SK-N-SH (cell line): ENCODE data around the gene RNF126. TPM values are rescaled to one million over a fixed set of nuclear protein-coding genes. Genes with fewer than 3 reads are reported as not detected.
A peak's percentile ranks its signal among the peaks of the same experiment; 100 is the strongest.

Source experiments
- CTCF ChIA-PET: fragments of 300-600, 350-600 bp; formaldehyde crosslinking; extraction: SDS; loops from one replicate; lab custom pipeline; 2021; lab: Yijun Ruan, JAX
- POLR2A ChIA-PET: fragments of 350-600 bp; sonication (Branson Sonifier 250); formaldehyde crosslinking; extraction: SDS; loops from one replicate; lab custom pipeline; 2020; ENCODE audit warnings: antibody characterized with exemption, inconsistent platforms; lab: Yijun Ruan, JAX
- DNase-seq: peaks from one replicate; pipeline ENCODE4 v3.0.0; 2012
- H2AFZ ChIP-seq: fragments of 200-600 bp; sonication (generic); 2 replicates; pipeline ENCODE4 v1.8.1; 2016; ENCODE audit warnings: antibody characterized with exemption, mild to moderate bottlenecking, low read depth
- H3F3A ChIP-seq: fragments of 200-600 bp; sonication (generic); replicated peaks from 2 replicates; pipeline ENCODE3; 2016; ENCODE audit warnings: antibody characterized with exemption, mild to moderate bottlenecking; ENCODE audit not compliant: insufficient read depth
- H3K27ac ChIP-seq, 2 experiments: fragments of 200-500 bp in 1 of 2; fragments of 200-600 bp in 1 of 2; sonication (Bioruptor generic) in 1 of 2; sonication (generic), shearing (Covaris generic) in 1 of 2; 2 replicates each; pipeline versions ENCODE4 v1.5.1 to v1.6.1; 2014 to 2016; ENCODE audit warnings: low read depth in 2 of 2, inconsistent platforms in 1 of 2, low read length in 1 of 2, mild to moderate bottlenecking in 1 of 2, mixed read lengths in 1 of 2
- H3K27me3 ChIP-seq: fragments of 200-600 bp; sonication (generic), shearing (Covaris generic); 2 replicates; pipeline ENCODE4 v1.6.1; 2016; ENCODE audit warnings: mixed run types; ENCODE audit not compliant: insufficient read depth
- H3K36me3 ChIP-seq, 2 experiments: fragments of 200-500 bp in 1 of 2; fragments of 200-600 bp in 1 of 2; sonication (Bioruptor generic) in 1 of 2; sonication (generic) in 1 of 2; replicated peaks in 1 of 2; 2 replicates each; pipeline versions ENCODE3 to v1.5.1; 2014 to 2016; ENCODE audit warnings: low read length in 1 of 2, mild to moderate bottlenecking in 1 of 2; ENCODE audit not compliant: insufficient read depth in 2 of 2, control insufficient read depth in 1 of 2
- H3K4me1 ChIP-seq, 2 experiments: fragments of 200-500 bp in 1 of 2; fragments of 200-600 bp in 1 of 2; sonication (Bioruptor generic) in 1 of 2; sonication (generic), shearing (Covaris generic) in 1 of 2; 2 replicates each; pipeline versions ENCODE4 v1.5.1 to v1.6.1; 2014 to 2016; ENCODE audit warnings: low read depth in 1 of 2, low read length in 1 of 2, mixed run types in 1 of 2; ENCODE audit not compliant: insufficient read depth in 2 of 2, control insufficient read depth in 1 of 2
- H3K4me2 ChIP-seq: fragments of 200-600 bp; sonication (generic), shearing (Covaris generic); 2 replicates; pipeline ENCODE4 v1.6.1; 2017; ENCODE audit warnings: mixed run types
- H3K4me3 ChIP-seq, 2 experiments: fragments of 200-500 bp in 1 of 2; fragments of 200-600 bp in 1 of 2; sonication (Bioruptor generic) in 1 of 2; sonication (generic), shearing (Covaris generic) in 1 of 2; 2 replicates each; pipeline versions ENCODE4 v1.5.1 to v1.8.1; 2014 to 2016; ENCODE audit warnings: low read depth in 2 of 2, inconsistent platforms in 1 of 2, low read length in 1 of 2, mild to moderate bottlenecking in 1 of 2, mixed read lengths in 1 of 2, moderate library complexity in 1 of 2
- H3K79me2 ChIP-seq: fragments of 200-600 bp; sonication (generic); 2 replicates; pipeline ENCODE4 v1.8.1; 2017; ENCODE audit warnings: mild to moderate bottlenecking; ENCODE audit not compliant: insufficient read depth
- H3K9ac ChIP-seq: fragments of 200-600 bp; sonication (generic); 2 replicates; pipeline ENCODE4 v1.6.1; 2017; ENCODE audit warnings: mixed run types
- H3K9me2 ChIP-seq: fragments of 200-600 bp; sonication (generic); 2 replicates; pipeline ENCODE4 v1.6.1; 2017; ENCODE audit warnings: mixed run types
- H3K9me3 ChIP-seq: fragments of 200-600 bp; sonication (generic); 2 replicates; pipeline ENCODE4 v1.6.1; 2017; ENCODE audit warnings: mixed run types, mild to moderate bottlenecking, moderate library complexity
- H4K20me1 ChIP-seq: fragments of 200-600 bp; sonication (generic); 2 replicates; pipeline ENCODE4 v1.6.1; 2017; ENCODE audit warnings: mild to moderate bottlenecking, mixed run types; ENCODE audit not compliant: insufficient read depth
- CTCF ChIP-seq: fragments of 200-600 bp; sonication (generic); IDR thresholded peaks from 2 replicates; pipeline ENCODE4 v1.6.1; 2017; ENCODE audit warnings: antibody characterized with exemption, mild to moderate bottlenecking, moderate library complexity
- ELF1 ChIP-seq: IDR thresholded peaks from 2 replicates; pipeline ENCODE4 v1.4.0; 2012
- FOXJ3 ChIP-seq: sonication (generic); formaldehyde crosslinking; IDR thresholded peaks from 2 replicates; pipeline ENCODE4 v1.5.1; 2020; ENCODE audit warnings: mild to moderate bottlenecking, missing genetic modification reagents
- GATA2 ChIP-seq: sonication (generic); formaldehyde crosslinking; IDR thresholded peaks from 2 replicates; pipeline ENCODE4 v1.5.0; 2020; ENCODE audit warnings: mild to moderate bottlenecking, missing genetic modification reagents
- IRF3 ChIP-seq: fragments of 150-350 bp; IDR thresholded peaks from 2 replicates; pipeline ENCODE4 v1.6.1; 2016; ENCODE audit warnings: mild to moderate bottlenecking, low read depth, low read length
- JUND ChIP-seq: IDR thresholded peaks from 2 replicates; pipeline ENCODE4 v1.4.0; 2012
- MXI1 ChIP-seq: IDR thresholded peaks from 2 replicates; pipeline ENCODE4 v1.6.1; 2012; ENCODE audit warnings: mild to moderate bottlenecking, low read depth, low read length, improper control_type of control experiment
- NRF1 ChIP-seq: IDR thresholded peaks from 2 replicates; pipeline ENCODE4 v1.6.1; 2012; ENCODE audit warnings: low read depth, mild to moderate bottlenecking, low read length
- PBX3 ChIP-seq: IDR thresholded peaks from 2 replicates; pipeline ENCODE4; 2012
- REST ChIP-seq: IDR thresholded peaks from 2 replicates; pipeline ENCODE4 v1.6.1; 2012; ENCODE audit warnings: mild to moderate bottlenecking, low read depth, low read length, moderate library complexity
- RXRA ChIP-seq: IDR thresholded peaks from 2 replicates; pipeline ENCODE4 v1.4.0; 2012; ENCODE audit warnings: low read depth, mild to moderate bottlenecking, borderline replicate concordance
- SIN3A ChIP-seq: IDR thresholded peaks from 2 replicates; pipeline ENCODE4 v1.6.1; 2012; ENCODE audit warnings: low read depth, mild to moderate bottlenecking, low read length, moderate library complexity, borderline replicate concordance
- TAF1 ChIP-seq: IDR thresholded peaks from 2 replicates; pipeline ENCODE4 v1.6.1; 2012; ENCODE audit warnings: low read depth, mild to moderate bottlenecking, low read length, moderate library complexity, borderline replicate concordance
- USF2 ChIP-seq: fragments of 150-350 bp; IDR thresholded peaks from 2 replicates; pipeline ENCODE4 v1.6.1; 2017; ENCODE audit warnings: antibody characterized with exemption, low read length, low read depth, borderline replicate concordance
- ZBTB33 ChIP-seq: IDR thresholded peaks from 2 replicates; pipeline ENCODE4 v1.4.0; 2012; ENCODE audit warnings: low read depth, borderline replicate concordance
- WGBS: methylation state at CpG from one replicate; pipeline ENCODE4 v1.1.6; 2017; ENCODE audit warnings: low lambda C conversion rate; 5-methylcytosine and 5-hydroxymethylcytosine counted together
- polyA plus RNA-seq, 3 experiments: library from polyadenylated mRNA; depleted of rRNA; stranded (reverse); fragments of >200 nt; gene quantifications; 2 replicates each; pipeline ENCODE4 v1.2.3, GENCODE V29; 2012

The RNF126 gene
- polyA plus RNA-seq, 1 of the 3 experiments (the other 2 are of a cell fraction): 12.9 TPM

GRCh38 chr19:710767-711166 lies 47.8 kb upstream of the RNF126 start:
- Histone ChIP-seq H4K20me1 (no peaks in the 10 kb centered on the region), H3K4me3 (no peak overlapping the region), H2AFZ (no peak overlapping the region), H3K4me1 (peaks cover 0 to 23% of the 10 kb centered on the region in 2 experiments; a peak in 1 of 4 replicates), H3K9ac (no peak overlapping the region), H3K9me2 (no peaks in the 10 kb centered on the region), H3K79me2 (peaks cover 3% of the 10 kb centered on the region; the same call in 1 of the 2 replicates), H3K36me3 (no peaks in the 10 kb centered on the region), H3F3A (peaks cover 18% of the 10 kb centered on the region), H3K9me3 (no peaks in the 10 kb centered on the region), H3K27ac (peak overlapping the region in 1 of 2 experiments; percentile 66; a peak in 2 of 4 replicates), H3K27me3 (no peaks in the 10 kb centered on the region), H3K4me2 (no peak overlapping the region)
- TF ChIP-seq ZBTB33 (no peak), JUND (no peak), GATA2 (no peak), SIN3A (no peak), PBX3 (no peak), ELF1 (no peak), USF2 (no peak), IRF3 (no peak), FOXJ3 (no peak), RXRA (no peak), REST (no peak), TAF1 (no peak), MXI1 (no peak), CTCF (no peak), NRF1 (no peak)
- no peak for DNase-seq
- WGBS: 94% methylated on average over 19 of the region's 21 CpGs
- ChIA-PET CTCF (interaction anchor here (4.0 kb wide), 1 partner anchor 23 kb away, joined by 21 read pairs; no protein-coding TSS in a partner anchor), POLR2A (no interaction called here)
